Measurements from ENCODE around the gene RBFA.

The RBFA gene

DNA sequence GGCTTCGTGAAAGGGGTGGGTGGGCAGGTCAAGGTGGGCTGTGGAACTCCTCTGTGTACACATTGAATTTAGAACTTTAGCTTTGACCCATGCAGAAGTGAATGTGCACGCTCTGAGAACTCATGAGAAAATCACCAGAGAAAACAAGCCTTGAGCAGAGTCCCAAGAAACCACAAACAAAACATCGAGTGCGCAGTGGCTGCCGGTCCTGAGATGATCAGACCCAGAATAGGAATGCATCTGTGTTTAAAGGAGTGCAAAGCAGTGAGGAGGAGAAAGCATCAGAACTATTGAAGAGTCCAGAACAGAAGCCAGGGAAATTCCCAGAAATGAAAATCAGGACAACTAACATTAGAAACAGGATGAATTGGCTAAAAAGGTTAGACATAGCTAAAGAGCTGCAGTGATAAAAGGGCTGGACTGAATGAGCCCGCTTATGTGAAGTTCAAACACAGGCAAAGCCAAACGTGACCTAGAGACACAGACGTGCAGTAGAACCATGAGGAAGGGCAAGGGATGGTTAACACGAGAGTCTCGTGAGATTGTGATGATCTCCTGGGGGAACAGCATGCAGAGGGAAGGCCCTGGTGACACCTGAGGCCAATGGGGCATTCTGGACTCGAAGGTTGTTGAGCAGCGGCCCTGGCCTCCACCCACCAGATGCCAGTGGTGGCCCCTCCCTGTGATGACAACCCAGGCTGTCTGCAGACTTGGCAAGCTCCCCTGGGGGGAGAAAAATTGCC lies 29.5 kb upstream of the RBFA start:
- Histone ChIP-seq H3K4me3 (ENCODE audit: low read depth, low read length) (no peak overlapping the region), H3K27ac (ENCODE audit: extremely low read depth, low read depth, low read length) (no peak overlapping the region), H3K4me1 (ENCODE audit: control insufficient read depth, insufficient read depth, low read length) (no peaks in the 10 kb centered on the region), H3K9me3 (ENCODE audit: control insufficient read depth, insufficient read depth, low read depth, low read length) (no peaks in the 10 kb centered on the region), H3K36me3 (ENCODE audit: control insufficient read depth in 2 of 2, insufficient read depth in 1 of 2, low read length in 2 of 2) (no peaks in the 10 kb centered on the region)
- TF ChIP-seq, protein P1, sequence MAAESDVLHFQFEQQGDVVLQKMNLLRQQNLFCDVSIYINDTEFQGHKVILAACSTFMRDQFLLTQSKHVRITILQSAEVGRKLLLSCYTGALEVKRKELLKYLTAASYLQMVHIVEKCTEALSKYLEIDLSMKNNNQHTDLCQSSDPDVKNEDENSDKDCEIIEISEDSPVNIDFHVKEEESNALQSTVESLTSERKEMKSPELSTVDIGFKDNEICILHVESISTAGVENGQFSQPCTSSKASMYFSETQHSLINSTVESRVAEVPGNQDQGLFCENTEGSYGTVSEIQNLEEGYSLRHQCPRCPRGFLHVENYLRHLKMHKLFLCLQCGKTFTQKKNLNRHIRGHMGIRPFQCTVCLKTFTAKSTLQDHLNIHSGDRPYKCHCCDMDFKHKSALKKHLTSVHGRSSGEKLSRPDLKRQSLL (tag by site-specific recombination; IDR thresholded peaks at IDR 0.05): no peak
- TF ChIP-seq, protein P2, sequence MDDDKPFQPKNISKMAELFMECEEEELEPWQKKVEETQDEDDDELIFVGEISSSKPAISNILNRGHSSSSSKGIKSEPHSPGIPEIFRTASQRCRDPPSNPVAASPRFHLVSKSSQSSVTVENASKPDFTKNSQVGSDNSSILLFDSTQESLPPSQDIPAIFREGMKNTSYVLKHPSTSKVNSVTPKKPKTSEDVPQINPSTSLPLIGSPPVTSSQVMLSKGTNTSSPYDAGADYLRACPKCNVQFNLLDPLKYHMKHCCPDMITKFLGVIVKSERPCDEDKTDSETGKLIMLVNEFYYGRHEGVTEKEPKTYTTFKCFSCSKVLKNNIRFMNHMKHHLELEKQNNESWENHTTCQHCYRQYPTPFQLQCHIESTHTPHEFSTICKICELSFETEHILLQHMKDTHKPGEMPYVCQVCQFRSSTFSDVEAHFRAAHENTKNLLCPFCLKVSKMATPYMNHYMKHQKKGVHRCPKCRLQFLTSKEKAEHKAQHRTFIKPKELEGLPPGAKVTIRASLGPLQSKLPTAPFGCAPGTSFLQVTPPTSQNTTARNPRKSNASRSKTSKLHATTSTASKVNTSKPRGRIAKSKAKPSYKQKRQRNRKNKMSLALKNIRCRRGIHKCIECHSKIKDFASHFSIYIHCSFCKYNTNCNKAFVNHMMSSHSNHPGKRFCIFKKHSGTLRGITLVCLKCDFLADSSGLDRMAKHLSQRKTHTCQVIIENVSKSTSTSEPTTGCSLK (tag by site-specific recombination; IDR thresholded peaks at IDR 0.05): no peak
- TF ChIP-seq ZNF19 (tag by site-specific recombination; IDR thresholded peaks at IDR 0.05; ENCODE audit: low read depth) (no peak), ZNF404 (tag by site-specific recombination; IDR thresholded peaks at IDR 0.05) (no peak), ZNF10 (tag by site-specific recombination; IDR thresholded peaks at IDR 0.05) (no peak), ZNF426 (tag by site-specific recombination; IDR thresholded peaks at IDR 0.05) (no peak), ZNF423 (tag by site-specific recombination; IDR thresholded peaks at IDR 0.05) (no peak), ZNF747 (tag by site-specific recombination; IDR thresholded peaks at IDR 0.05) (no peak)
- TF ChIP-seq, protein P3, sequence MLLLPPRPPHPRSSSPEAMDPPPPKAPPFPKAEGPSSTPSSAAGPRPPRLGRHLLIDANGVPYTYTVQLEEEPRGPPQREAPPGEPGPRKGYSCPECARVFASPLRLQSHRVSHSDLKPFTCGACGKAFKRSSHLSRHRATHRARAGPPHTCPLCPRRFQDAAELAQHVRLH (tag by site-specific recombination; IDR thresholded peaks at IDR 0.05): no peak
- TF ChIP-seq, protein P4, sequence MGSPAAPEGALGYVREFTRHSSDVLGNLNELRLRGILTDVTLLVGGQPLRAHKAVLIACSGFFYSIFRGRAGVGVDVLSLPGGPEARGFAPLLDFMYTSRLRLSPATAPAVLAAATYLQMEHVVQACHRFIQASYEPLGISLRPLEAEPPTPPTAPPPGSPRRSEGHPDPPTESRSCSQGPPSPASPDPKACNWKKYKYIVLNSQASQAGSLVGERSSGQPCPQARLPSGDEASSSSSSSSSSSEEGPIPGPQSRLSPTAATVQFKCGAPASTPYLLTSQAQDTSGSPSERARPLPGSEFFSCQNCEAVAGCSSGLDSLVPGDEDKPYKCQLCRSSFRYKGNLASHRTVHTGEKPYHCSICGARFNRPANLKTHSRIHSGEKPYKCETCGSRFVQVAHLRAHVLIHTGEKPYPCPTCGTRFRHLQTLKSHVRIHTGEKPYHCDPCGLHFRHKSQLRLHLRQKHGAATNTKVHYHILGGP (tag by site-specific recombination; IDR thresholded peaks at IDR 0.05): no peak
- TF ChIP-seq, protein P5, sequence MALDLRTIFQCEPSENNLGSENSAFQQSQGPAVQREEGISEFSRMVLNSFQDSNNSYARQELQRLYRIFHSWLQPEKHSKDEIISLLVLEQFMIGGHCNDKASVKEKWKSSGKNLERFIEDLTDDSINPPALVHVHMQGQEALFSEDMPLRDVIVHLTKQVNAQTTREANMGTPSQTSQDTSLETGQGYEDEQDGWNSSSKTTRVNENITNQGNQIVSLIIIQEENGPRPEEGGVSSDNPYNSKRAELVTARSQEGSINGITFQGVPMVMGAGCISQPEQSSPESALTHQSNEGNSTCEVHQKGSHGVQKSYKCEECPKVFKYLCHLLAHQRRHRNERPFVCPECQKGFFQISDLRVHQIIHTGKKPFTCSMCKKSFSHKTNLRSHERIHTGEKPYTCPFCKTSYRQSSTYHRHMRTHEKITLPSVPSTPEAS (tag by site-specific recombination; IDR thresholded peaks at IDR 0.05): no peak
- ChIA-PET CTCF (interaction anchor here (0.6 kb wide), 1 partner anchor 30 kb away, joined by 3 read pairs; the partner anchor contains the start of gene RBFA), POLR2A (no interaction called here)

DNA sequence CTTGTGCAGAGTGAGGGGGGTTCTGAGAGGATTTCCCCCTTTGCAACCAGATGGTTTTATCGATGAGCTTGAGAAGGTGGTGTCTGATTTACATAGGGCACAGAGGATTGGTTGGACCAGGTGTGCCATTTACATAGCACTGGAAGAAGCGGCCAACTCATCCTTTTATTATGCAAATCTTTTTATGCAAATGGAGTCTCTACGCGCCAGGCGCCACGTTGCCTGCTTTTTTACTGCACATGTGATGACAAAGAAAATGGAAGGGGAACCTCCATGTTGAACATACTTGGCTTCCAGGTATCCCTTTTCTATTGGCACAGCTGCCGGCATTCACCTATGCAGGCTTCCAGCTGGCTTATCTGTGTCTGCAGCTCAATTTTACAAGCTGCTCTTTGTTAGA lies 27.5 kb upstream of the RBFA start:
- no peaks in the 10 kb centered on the region for H3K4me1 ChIP-seq (ENCODE audit: control insufficient read depth, insufficient read depth, low read length)
- H3K27ac ChIP-seq (ENCODE audit: extremely low read depth, low read depth, low read length): no peak overlapping the region
- H3K4me3 ChIP-seq (ENCODE audit: low read depth, low read length): no peak overlapping the region
- no peaks in the 10 kb centered on the region for H3K36me3 ChIP-seq (ENCODE audit: control insufficient read depth in 2 of 2, insufficient read depth in 1 of 2, low read length in 2 of 2)
- CTCF ChIA-PET: interaction anchor here (0.6 kb wide), 1 partner anchor 209 kb away, joined by 4 read pairs; the partner anchor contains the start of gene KCNG2
- POLR2A ChIA-PET: no interaction called here
- TF ChIP-seq, protein P6, sequence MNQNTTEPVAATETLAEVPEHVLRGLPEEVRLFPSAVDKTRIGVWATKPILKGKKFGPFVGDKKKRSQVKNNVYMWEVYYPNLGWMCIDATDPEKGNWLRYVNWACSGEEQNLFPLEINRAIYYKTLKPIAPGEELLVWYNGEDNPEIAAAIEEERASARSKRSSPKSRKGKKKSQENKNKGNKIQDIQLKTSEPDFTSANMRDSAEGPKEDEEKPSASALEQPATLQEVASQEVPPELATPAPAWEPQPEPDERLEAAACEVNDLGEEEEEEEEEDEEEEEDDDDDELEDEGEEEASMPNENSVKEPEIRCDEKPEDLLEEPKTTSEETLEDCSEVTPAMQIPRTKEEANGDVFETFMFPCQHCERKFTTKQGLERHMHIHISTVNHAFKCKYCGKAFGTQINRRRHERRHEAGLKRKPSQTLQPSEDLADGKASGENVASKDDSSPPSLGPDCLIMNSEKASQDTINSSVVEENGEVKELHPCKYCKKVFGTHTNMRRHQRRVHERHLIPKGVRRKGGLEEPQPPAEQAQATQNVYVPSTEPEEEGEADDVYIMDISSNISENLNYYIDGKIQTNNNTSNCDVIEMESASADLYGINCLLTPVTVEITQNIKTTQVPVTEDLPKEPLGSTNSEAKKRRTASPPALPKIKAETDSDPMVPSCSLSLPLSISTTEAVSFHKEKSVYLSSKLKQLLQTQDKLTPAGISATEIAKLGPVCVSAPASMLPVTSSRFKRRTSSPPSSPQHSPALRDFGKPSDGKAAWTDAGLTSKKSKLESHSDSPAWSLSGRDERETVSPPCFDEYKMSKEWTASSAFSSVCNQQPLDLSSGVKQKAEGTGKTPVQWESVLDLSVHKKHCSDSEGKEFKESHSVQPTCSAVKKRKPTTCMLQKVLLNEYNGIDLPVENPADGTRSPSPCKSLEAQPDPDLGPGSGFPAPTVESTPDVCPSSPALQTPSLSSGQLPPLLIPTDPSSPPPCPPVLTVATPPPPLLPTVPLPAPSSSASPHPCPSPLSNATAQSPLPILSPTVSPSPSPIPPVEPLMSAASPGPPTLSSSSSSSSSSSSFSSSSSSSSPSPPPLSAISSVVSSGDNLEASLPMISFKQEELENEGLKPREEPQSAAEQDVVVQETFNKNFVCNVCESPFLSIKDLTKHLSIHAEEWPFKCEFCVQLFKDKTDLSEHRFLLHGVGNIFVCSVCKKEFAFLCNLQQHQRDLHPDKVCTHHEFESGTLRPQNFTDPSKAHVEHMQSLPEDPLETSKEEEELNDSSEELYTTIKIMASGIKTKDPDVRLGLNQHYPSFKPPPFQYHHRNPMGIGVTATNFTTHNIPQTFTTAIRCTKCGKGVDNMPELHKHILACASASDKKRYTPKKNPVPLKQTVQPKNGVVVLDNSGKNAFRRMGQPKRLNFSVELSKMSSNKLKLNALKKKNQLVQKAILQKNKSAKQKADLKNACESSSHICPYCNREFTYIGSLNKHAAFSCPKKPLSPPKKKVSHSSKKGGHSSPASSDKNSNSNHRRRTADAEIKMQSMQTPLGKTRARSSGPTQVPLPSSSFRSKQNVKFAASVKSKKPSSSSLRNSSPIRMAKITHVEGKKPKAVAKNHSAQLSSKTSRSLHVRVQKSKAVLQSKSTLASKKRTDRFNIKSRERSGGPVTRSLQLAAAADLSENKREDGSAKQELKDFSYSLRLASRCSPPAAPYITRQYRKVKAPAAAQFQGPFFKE (tag by site-specific recombination; IDR thresholded peaks at IDR 0.05; ENCODE audit: borderline replicate concordance): no peak
- TF ChIP-seq ZNF157 (tag by site-specific recombination; IDR thresholded peaks at IDR 0.05) (no peak), ZNF747 (tag by site-specific recombination; IDR thresholded peaks at IDR 0.05) (no peak), HOXC10 (CRISPR knock-in tag; IDR thresholded peaks at IDR 0.05) (no peak)
- H3K9me3 ChIP-seq (ENCODE audit: control insufficient read depth, insufficient read depth, low read depth, low read length): no peaks in the 10 kb centered on the region
